ENCODE measurements around the gene SYNE1. TPM values are rescaled to one million over a fixed set of nuclear protein-coding genes. Genes with fewer than 3 reads are reported as not detected.

SYNE1 gene
- total RNA-seq, 1 experiment from 2014 or later: 10.8 TPM

GRCh38 chr6:152110886-152111820, 526.0 kb downstream of the SYNE1 start:
- H3K4me3 ChIP-seq: no peak overlapping the region
- H3K27me3 ChIP-seq: no peaks in the 10 kb centered on the region
- no peaks in the 10 kb centered on the region for H3K36me3 ChIP-seq
- no peak for DNase-seq
- no peaks in the 10 kb centered on the region for H3K9me3 ChIP-seq

- Histone ChIP-seq H3K36me3 (no peaks in the 10 kb centered on the region), H3K27me3 (no peaks in the 10 kb centered on the region), H3K4me3 (no peak overlapping the region), H3K9me3 (no peaks in the 10 kb centered on the region)
- no peak for DNase-seq
These were observed 529.2 kb downstream of the SYNE1 start for GRCh38 chr6:152107973-152108372.

DNA sequence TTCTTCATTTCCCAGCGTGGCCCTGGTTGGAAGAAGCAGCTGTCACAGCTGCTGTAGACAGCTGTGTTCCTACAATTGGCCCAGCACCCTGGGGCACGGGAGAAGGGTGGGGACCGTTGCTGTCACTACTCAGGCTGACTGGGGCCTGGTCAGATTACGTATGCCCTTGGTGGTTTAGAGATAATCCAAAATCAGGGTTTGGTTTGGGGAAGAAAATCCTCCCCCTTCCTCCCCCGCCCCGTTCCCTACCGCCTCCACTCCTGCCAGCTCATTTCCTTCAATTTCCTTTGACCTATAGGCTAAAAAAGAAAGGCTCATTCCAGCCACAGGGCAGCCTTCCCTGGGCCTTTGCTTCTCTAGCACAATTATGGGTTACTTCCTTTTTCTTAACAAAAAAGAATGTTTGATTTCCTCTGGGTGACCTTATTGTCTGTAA, 537.0 kb downstream of the SYNE1 start:
- H3K27me3 ChIP-seq: no peaks in the 10 kb centered on the region
- DNase-seq: peak; percentile 73
- no peaks in the 10 kb centered on the region for H3K36me3 ChIP-seq
- peaks cover 12% of the 10 kb centered on the region for H3K9me3 ChIP-seq
- no peak overlapping the region for H3K4me3 ChIP-seq

DNA sequence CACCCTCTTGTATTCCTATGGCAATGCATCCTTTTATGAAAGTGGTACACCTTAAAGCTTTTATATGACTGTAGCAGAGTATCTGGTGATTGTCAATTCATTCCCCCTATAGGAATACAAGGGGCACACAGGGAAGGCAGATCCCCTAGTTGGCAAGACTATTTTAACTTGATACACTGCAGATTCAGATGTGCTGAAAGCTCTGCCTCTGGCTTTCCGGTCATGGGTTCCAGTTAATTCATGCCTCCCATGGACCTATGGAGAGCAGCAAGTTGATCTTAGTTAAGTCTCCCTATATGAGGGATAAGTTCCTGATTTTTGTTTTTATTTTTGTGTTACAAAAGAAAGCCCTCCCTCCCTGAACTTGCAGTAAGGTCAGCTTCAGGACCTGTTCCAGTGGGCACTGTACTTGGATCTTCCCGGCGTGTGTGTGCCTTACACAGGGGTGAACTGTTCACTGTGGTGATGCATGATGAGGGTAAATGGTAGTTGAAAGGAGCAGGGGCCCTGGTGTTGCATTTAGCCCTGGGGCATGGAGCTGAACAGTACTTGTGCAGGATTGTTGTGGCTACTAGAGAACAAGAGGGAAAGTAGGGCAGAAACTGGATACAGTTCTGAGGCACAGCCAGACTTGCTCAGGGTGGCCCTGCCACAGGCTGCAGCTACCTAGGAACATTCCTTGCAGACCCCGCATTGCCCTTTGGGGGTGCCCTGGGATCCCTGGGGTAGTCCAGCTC, 537.5 kb downstream of the SYNE1 start:
- no peak for DNase-seq
- Histone ChIP-seq H3K9me3 (peaks cover 15% of the 10 kb centered on the region), H3K27me3 (no peaks in the 10 kb centered on the region), H3K4me3 (no peak overlapping the region), H3K36me3 (no peaks in the 10 kb centered on the region)

DNA sequence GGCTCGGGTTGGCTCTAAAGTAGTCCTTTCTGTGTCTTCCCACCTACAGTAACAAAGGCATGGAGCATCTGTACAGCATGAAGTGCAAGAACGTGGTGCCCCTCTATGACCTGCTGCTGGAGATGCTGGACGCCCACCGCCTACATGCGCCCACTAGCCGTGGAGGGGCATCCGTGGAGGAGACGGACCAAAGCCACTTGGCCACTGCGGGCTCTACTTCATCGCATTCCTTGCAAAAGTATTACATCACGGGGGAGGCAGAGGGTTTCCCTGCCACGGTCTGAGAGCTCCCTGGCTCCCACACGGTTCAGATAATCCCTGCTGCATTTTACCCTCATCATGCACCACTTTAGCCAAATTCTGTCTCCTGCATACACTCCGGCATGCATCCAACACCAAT, 538.5 kb downstream of the SYNE1 start:
- H3K4me3 ChIP-seq: no peak overlapping the region
- H3K36me3 ChIP-seq: no peaks in the 10 kb centered on the region
- peaks cover 16% of the 10 kb centered on the region for H3K9me3 ChIP-seq
- no peaks in the 10 kb centered on the region for H3K27me3 ChIP-seq
- no peak for DNase-seq

GRCh38 chr6:152096863-152097496, 540.2 kb downstream of the SYNE1 start:
- DNase-seq: peak; percentile 21
- Histone ChIP-seq H3K4me3 (no peak overlapping the region), H3K36me3 (no peaks in the 10 kb centered on the region), H3K27me3 (no peaks in the 10 kb centered on the region), H3K9me3 (peaks cover 16% of the 10 kb centered on the region)

DNA sequence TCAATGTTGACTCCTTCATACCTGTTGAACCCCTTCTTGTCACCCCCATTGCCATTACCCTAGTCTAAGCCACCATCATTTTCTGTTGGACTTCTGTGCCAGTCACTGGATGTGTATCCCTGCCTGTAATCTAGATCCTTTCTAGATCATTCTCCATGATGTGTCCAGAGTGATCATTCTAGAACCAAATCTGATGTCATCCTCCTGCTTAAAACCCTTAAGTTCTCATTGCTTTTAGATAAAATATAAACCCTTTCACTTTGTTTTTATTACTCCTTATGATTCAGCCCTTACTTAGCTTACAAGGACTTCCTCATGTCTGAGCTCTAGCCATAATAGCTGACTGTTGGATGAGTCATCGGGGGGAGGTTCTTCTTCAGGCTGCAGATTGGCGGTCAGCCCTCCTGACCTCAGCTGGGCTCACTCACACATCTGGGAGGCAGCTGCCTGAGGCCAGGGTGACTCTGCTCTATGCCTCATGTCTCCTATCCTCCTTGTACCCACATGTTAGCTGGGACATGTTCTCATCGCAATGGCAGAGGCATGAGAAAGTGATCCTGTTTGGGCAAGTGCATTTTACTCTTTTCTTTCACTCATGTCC, 542.1 kb downstream of the SYNE1 start:
- peak; percentile 91 for DNase-seq
- Histone ChIP-seq H3K36me3 (no peaks in the 10 kb centered on the region), H3K9me3 (peaks cover 16% of the 10 kb centered on the region), H3K4me3 (no peak overlapping the region), H3K27me3 (no peaks in the 10 kb centered on the region)

- H3K4me3 ChIP-seq: no peak overlapping the region
- H3K36me3 ChIP-seq: no peaks in the 10 kb centered on the region
- H3K9me3 ChIP-seq: peaks cover 16% of the 10 kb centered on the region
- no peak for DNase-seq
- H3K27me3 ChIP-seq: no peaks in the 10 kb centered on the region
These were observed 542.9 kb downstream of the SYNE1 start for GRCh38 chr6:152094276-152094675.

DNA sequence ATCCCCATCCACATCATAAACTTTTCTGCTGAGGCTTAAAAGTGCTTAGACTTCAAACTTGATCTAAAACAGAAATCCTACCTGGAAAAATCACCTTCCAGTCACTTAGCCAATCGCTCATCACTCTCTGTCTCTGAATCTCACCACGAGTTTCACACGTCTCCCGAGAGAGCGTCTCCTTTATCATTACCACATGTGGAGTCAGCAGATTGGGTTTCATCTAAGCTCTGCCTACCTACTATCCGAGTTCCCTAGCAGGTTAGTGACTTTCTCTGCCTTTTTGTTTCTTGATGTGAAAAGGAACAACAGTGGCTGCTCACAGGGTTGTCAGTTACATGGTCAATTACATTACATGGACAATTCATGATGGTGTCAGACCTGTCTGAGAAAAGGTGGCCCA, 543.5 kb downstream of the SYNE1 start:
- H3K9me3 ChIP-seq: peaks cover 16% of the 10 kb centered on the region
- no peak overlapping the region for H3K4me3 ChIP-seq
- no peaks in the 10 kb centered on the region for H3K36me3 ChIP-seq
- no peak for DNase-seq
- no peaks in the 10 kb centered on the region for H3K27me3 ChIP-seq

DNA sequence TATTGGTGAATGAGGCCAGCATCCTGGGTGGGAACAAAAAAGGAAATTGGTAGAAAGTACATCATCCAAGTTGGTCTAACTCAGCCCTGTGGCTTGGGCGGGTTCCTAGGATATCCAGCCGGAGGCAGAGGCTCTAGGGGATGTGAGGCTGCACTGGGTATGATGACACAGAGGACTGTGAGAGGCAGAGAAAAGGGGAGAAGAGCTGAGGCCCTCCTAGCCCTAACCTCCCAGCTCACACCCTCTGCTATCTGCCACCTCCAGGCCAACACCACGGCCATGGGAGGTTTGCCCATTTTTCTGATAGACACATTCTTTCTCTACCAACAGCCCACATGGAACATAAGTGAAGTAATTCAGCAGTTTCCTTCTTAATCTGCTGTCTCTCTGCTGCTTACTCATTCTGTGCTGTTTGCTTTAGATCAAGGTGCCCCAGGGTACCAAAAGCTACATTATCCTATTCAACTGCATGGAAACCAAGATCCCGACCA, 545.3 kb downstream of the SYNE1 start:
- Histone ChIP-seq H3K9me3 (peaks cover 16% of the 10 kb centered on the region), H3K4me3 (no peak overlapping the region), H3K36me3 (no peaks in the 10 kb centered on the region), H3K27me3 (no peaks in the 10 kb centered on the region)
- DNase-seq: peak; percentile 21

DNA sequence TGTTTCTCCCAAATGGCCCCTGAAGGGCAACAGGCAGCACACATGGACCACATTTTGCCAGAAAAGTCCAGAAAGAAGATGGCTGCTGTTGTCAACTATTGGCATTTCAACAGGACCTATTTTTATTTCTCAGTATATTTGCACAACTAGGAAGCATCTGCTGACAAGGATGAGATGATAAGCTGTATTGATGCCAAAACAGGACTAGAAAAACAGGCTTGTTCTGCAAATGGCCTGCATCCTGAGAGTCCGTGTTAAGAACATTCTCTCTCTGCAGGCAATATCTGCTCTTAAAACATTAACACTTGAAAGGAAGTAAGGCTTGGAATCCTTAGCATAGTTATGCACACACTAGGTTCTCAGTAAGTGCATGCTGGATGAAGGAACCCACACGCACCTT, 546.0 kb downstream of the SYNE1 start:
- Histone ChIP-seq H3K36me3 (no peaks in the 10 kb centered on the region), H3K4me3 (no peak overlapping the region), H3K9me3 (peaks cover 14% of the 10 kb centered on the region), H3K27me3 (no peaks in the 10 kb centered on the region)
- DNase-seq: no peak

DNA sequence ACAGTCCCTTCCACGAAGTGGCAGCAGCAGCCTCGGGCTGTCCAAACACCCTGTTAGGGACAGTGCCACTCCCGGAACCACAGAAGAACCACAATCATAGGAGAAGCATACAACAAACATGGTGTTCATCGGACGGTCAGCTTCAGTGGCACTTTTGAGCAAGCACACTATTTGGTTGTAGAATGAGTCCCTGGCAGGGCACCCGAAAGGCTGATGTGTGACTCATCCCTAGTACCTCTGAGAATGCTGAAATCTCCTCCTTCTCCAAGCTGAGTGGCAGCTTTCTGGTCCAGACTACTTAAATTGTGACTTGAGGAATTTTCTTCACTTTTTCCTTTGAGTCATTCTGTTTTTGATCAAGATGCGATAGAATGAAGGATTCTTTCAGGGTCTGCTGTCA, 547.2 kb downstream of the SYNE1 start:
- Histone ChIP-seq H3K4me3 (no peak overlapping the region), H3K27me3 (no peaks in the 10 kb centered on the region)
- peak; percentile 62 for DNase-seq

GRCh38 chr6:152087701-152088100, 549.5 kb downstream of the SYNE1 start:
- Histone ChIP-seq H3K4me3 (no peak overlapping the region), H3K27me3 (no peaks in the 10 kb centered on the region), H3K36me3 (no peaks in the 10 kb centered on the region), H3K9me3 (no peaks in the 10 kb centered on the region)
- DNase-seq: no peak

More for the DNA sequence above, 547.2 kb downstream of the SYNE1 start:
- Histone ChIP-seq H3K9me3 (0 out of 2 replicates have a peak, but pooled peaks cover 5% of the 10 kb centered on the region), H3K36me3 (no peaks in the 10 kb centered on the region)

DNA sequence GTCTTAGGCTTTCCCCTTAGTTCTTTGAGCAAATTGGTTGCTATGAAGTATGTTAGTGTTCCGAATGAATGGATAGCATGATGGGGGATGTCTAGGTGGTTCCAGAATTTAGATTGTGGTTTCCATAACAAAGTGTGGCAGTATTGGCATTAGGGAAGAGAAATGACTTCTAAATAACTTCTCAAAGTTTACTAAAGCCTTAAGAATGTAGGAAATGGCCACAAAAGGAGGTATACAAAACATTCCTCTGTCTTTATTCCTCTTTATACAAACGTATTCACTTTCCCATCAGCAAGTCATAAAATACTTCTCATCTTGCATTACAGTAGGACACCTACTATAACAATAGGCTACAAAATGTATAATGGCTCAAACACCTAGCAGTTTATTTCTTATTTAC, 550.1 kb downstream of the SYNE1 start:
- H3K9me3 ChIP-seq: no peaks in the 10 kb centered on the region
- no peak overlapping the region for H3K4me3 ChIP-seq
- no peak for DNase-seq
- H3K36me3 ChIP-seq: no peaks in the 10 kb centered on the region
- H3K27me3 ChIP-seq: no peaks in the 10 kb centered on the region

- Histone ChIP-seq H3K4me3 (no peak overlapping the region), H3K27me3 (no peaks in the 10 kb centered on the region), H3K9me3 (no peaks in the 10 kb centered on the region), H3K36me3 (no peaks in the 10 kb centered on the region)
- no peak for DNase-seq
These were observed 550.8 kb downstream of the SYNE1 start for GRCh38 chr6:152086223-152086873.

DNA sequence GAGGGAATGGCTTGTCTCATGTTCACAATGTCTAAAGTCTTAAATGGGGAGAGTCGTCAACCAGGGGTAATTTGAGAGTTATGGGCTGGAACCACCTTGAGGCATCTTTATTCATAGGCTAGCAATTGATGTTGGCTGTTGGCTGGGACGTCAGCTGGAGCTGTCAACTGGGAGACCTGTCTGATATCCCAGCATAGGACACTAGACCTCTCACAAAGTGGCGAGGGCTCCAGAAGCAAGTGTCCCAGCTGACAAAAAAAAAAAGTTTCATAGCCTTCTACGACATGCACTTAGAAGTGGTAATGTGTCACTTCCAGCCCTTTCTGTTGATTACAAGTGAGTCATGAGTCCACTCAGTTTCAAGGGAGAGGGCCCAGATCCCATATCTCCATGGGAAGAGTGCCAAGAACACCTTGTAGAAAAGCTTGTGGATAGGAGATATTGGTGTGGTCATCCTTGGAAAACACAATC, 551.7 kb downstream of the SYNE1 start:
- Histone ChIP-seq H3K9me3 (no peaks in the 10 kb centered on the region), H3K27me3 (no peaks in the 10 kb centered on the region), H3K36me3 (no peaks in the 10 kb centered on the region), H3K4me3 (no peak overlapping the region)
- DNase-seq: no peak

Measured in MG63 (cell line).